Breast epithelium (tissue), 3 donors: Measurements from ENCODE around the gene FXYD1.

Experiments used
- CTCF ChIP-seq, 3 donors: fragments of 450-650 bp; IDR thresholded peaks; one replicate each; pipeline ENCODE4 v1.5.1; 2016 to 2017; ENCODE audit warnings: antibody characterized with exemption in 3 of 3, mild to moderate bottlenecking in 3 of 3, moderate library complexity in 3 of 3
- POLR2A ChIP-seq: fragments of 450-650 bp; IDR thresholded peaks from one replicate; pipeline ENCODE4 v1.6.1; 2016; ENCODE audit warnings: antibody characterized with exemption, mild to moderate bottlenecking, moderate library complexity
- POLR2AphosphoS5 ChIP-seq, 3 donors: sonication (generic); formaldehyde crosslinking; IDR thresholded peaks; one replicate each; pipeline ENCODE4 v1.6.1; 2017; ENCODE audit warnings: antibody characterized with exemption in 3 of 3

GRCh38 chr19:35165200-35166058 lies 26.8 kb downstream of the FXYD1 start:
- TF ChIP-seq CTCF (IDR thresholded peaks at IDR 0.05) (no peak), POLR2A (no peak), POLR2AphosphoS5 (IDR thresholded peaks at IDR 0.05) (no peak)
